H1 (cell line): ENCODE results near the gene SEC63. TPM values are rescaled to one million over a fixed set of nuclear protein-coding genes. Genes with fewer than 3 reads are reported as not detected.

Experiments used
- CTCF ChIA-PET: fragments of 300-600 bp; sonication (Branson Sonifier 250); formaldehyde crosslinking; loops from one replicate; lab custom pipeline; 2021; ENCODE audit not compliant: partially characterized antibody; lab: Charles Lee
- POLR2A ChIA-PET: fragments of 300-600 bp; sonication (Branson Sonifier 250); formaldehyde crosslinking; loops from one replicate; lab custom pipeline; 2021; ENCODE audit warnings: inconsistent platforms; ENCODE audit not compliant: partially characterized antibody; lab: Charles Lee
- DNase-seq, 2 experiments: peaks; one replicate each; pipeline versions ENCODE4 v3.0.0 to v3.0.0-alpha.2; 2010 to 2022; ENCODE audit warnings: low spot score in 2 of 2, low read depth in 1 of 2, mixed read lengths in 1 of 2
- FAIRE-seq: peaks from 2 replicates; lab custom pipeline; 2011; peaks lifted over from hg19 to GRCh38; lab: Jason Lieb, UNC
- H2AFZ ChIP-seq: 2 replicates; pipeline ENCODE4 v1.8.1; 2012; ENCODE audit warnings: low read length, inconsistent platforms
- H2AK5ac ChIP-seq: 2 replicates; pipeline ENCODE4 v1.6.1; 2013; ENCODE audit warnings: low read depth, low read length
- H2BK120ac ChIP-seq: replicated peaks from 2 replicates; pipeline ENCODE3; 2013; ENCODE audit warnings: low read depth, low read length, inconsistent platforms
- H2BK12ac ChIP-seq: 2 replicates; pipeline ENCODE4 v1.6.1; 2013; ENCODE audit warnings: low read depth, low read length
- H2BK15ac ChIP-seq: 2 replicates; pipeline ENCODE4 v1.6.1; 2013; ENCODE audit warnings: low read length
- H2BK20ac ChIP-seq: 2 replicates; pipeline ENCODE4 v1.6.1; 2013; ENCODE audit warnings: low read length
- H2BK5ac ChIP-seq: 2 replicates; pipeline ENCODE4 v1.6.1; 2013; ENCODE audit warnings: low read depth, low read length
- H3K14ac ChIP-seq: 2 replicates; pipeline ENCODE4 v1.6.1; 2013; ENCODE audit warnings: inconsistent platforms; ENCODE audit not compliant: insufficient read length
- H3K18ac ChIP-seq: 2 replicates; pipeline ENCODE4 v1.6.1; 2013; ENCODE audit warnings: low read length; ENCODE audit errors: extremely low read depth
- H3K23ac ChIP-seq: 2 replicates; pipeline ENCODE4 v1.6.1; 2013; ENCODE audit warnings: inconsistent platforms; ENCODE audit not compliant: insufficient read length
- H3K23me2 ChIP-seq: 2 replicates; pipeline ENCODE4 v1.6.1; 2013; ENCODE audit warnings: low read depth, low read length
- H3K27ac ChIP-seq: 2 replicates; pipeline ENCODE4 v1.6.1; 2011; ENCODE audit warnings: low read depth, low read length, inconsistent platforms
- H3K27me3 ChIP-seq, 4 experiments: replicated peaks in 1 of 4; 1 replicate in 1 of 4; 2 replicates in 3 of 4; pipeline versions ENCODE4 v1.6.1 to v1.8.1; 2011 to 2013; ENCODE audit warnings: low read length in 3 of 4, mild to moderate bottlenecking in 3 of 4, inconsistent platforms in 2 of 4, mixed read lengths in 2 of 4, moderate library complexity in 1 of 4; ENCODE audit not compliant: control insufficient read depth in 3 of 4, insufficient read depth in 3 of 4; ENCODE audit errors: extremely low read depth in 1 of 4
- H3K36me3 ChIP-seq, 4 experiments: 2 replicates each; pipeline versions ENCODE4 v1.6.1 to v1.8.1; 2011 to 2013; ENCODE audit warnings: mild to moderate bottlenecking in 4 of 4, low read length in 3 of 4, moderate library complexity in 2 of 4, control low read depth in 1 of 4, inconsistent platforms in 1 of 4; ENCODE audit not compliant: insufficient read depth in 4 of 4, control insufficient read depth in 2 of 4
- H3K4ac ChIP-seq: replicated peaks from 2 replicates; pipeline ENCODE3; 2013; ENCODE audit warnings: low read length, low read depth, mixed read lengths, inconsistent platforms; ENCODE audit not compliant: insufficient read length
- H3K4me1 ChIP-seq, 4 experiments: replicated peaks in 1 of 4; 1 replicate in 1 of 4; 2 replicates in 3 of 4; pipeline versions ENCODE4 v1.6.1 to v1.8.1; 2011 to 2013; ENCODE audit warnings: low read length in 3 of 4, inconsistent platforms in 2 of 4, mixed read lengths in 1 of 4; ENCODE audit not compliant: insufficient read depth in 4 of 4, control insufficient read depth in 3 of 4
- H3K4me2 ChIP-seq, 2 experiments: 2 replicates each; pipeline versions ENCODE4 v1.6.1 to v1.8.1; 2011 to 2013; ENCODE audit warnings: low read depth in 2 of 2, low read length in 2 of 2, control low read depth in 1 of 2, inconsistent platforms in 1 of 2, mild to moderate bottlenecking in 1 of 2; ENCODE audit not compliant: insufficient read depth in 1 of 2
- H3K4me3 ChIP-seq, 4 experiments: fragments of 200-600, 300-600 bp in 1 of 4; sonication (generic), shearing (Covaris generic), sonication (Bioruptor Twin) in 1 of 4; 2 replicates each; pipeline versions ENCODE4 v1.5.1 to v1.8.1; 2011 to 2016; ENCODE audit warnings: low read length in 4 of 4, low read depth in 3 of 4, control low read depth in 2 of 4, inconsistent platforms in 2 of 4, mild to moderate bottlenecking in 2 of 4, mixed read lengths in 1 of 4, moderate library complexity in 1 of 4; ENCODE audit not compliant: insufficient read depth in 2 of 4; ENCODE audit errors: extremely low read depth in 1 of 4
- H3K56ac ChIP-seq: replicated peaks from 2 replicates; pipeline ENCODE3; 2013; ENCODE audit warnings: low read depth, mild to moderate bottlenecking, mixed read lengths, low read length, inconsistent platforms; ENCODE audit not compliant: insufficient read length
- H3K79me1 ChIP-seq: 2 replicates; pipeline ENCODE4 v1.6.1; 2013; ENCODE audit warnings: low read depth, low read length, control low read depth
- H3K79me2 ChIP-seq, 2 experiments: 2 replicates each; pipeline versions ENCODE4 v1.6.1 to v1.8.1; 2012 to 2013; ENCODE audit warnings: low read length in 2 of 2, mild to moderate bottlenecking in 2 of 2, inconsistent platforms in 1 of 2; ENCODE audit not compliant: insufficient read depth in 2 of 2, control insufficient read depth in 1 of 2
- H3K9ac ChIP-seq, 4 experiments: replicated peaks in 1 of 4; 1 replicate in 1 of 4; 2 replicates in 3 of 4; pipeline versions ENCODE4 v1.6.1 to v1.8.1; 2011 to 2013; ENCODE audit warnings: low read depth in 3 of 4, low read length in 3 of 4, control low read depth in 2 of 4, mild to moderate bottlenecking in 2 of 4, moderate library complexity in 2 of 4, inconsistent platforms in 1 of 4; ENCODE audit errors: extremely low read depth in 1 of 4
- H3K9me3 ChIP-seq, 2 experiments: 2 replicates each; pipeline versions ENCODE4 v1.6.1 to v1.8.1; 2012 to 2013; ENCODE audit warnings: mild to moderate bottlenecking in 2 of 2, moderate library complexity in 2 of 2, control low read depth in 1 of 2, inconsistent platforms in 1 of 2, low read depth in 1 of 2, low read length in 1 of 2, mixed read lengths in 1 of 2; ENCODE audit not compliant: insufficient read depth in 2 of 2
- H4K20me1 ChIP-seq, 2 experiments: replicated peaks in 1 of 2; 2 replicates each; pipeline versions ENCODE3 to v1.8.1; 2011 to 2013; ENCODE audit warnings: inconsistent platforms in 2 of 2, low read length in 2 of 2, mild to moderate bottlenecking in 1 of 2; ENCODE audit not compliant: insufficient read depth in 2 of 2, control insufficient read depth in 1 of 2
- H4K5ac ChIP-seq: 2 replicates; pipeline ENCODE4 v1.6.1; 2013; ENCODE audit warnings: low read length, low read depth, mixed read lengths, inconsistent platforms; ENCODE audit not compliant: insufficient read length
- H4K8ac ChIP-seq: 2 replicates; pipeline ENCODE4 v1.8.0; 2013; ENCODE audit warnings: mild to moderate bottlenecking, moderate library complexity, low read length, inconsistent platforms; ENCODE audit not compliant: insufficient read depth; ENCODE audit errors: extremely low read depth
- H4K91ac ChIP-seq: replicated peaks from 2 replicates; pipeline ENCODE3; 2013; ENCODE audit warnings: low read length, mixed read lengths, inconsistent platforms; ENCODE audit not compliant: insufficient read length
- CTBP2 ChIP-seq: IDR thresholded peaks from 2 replicates; pipeline ENCODE4 v1.7.0; 2011; ENCODE audit warnings: borderline replicate concordance, mild to moderate bottlenecking, moderate library complexity, mixed read lengths, low read length; ENCODE audit not compliant: insufficient read depth, insufficient read length
- JUN ChIP-seq: IDR thresholded peaks from 2 replicates; pipeline ENCODE4 v1.6.1; 2011; ENCODE audit warnings: low read depth, mild to moderate bottlenecking, improper control_type of control experiment, low read length
- RNF2 ChIP-seq: fragments of 200-900, 300-1000 bp; sonication (generic); IDR thresholded peaks from 2 replicates; pipeline ENCODE4 v1.7.1; 2016; ENCODE audit warnings: borderline replicate concordance, low read depth, mild to moderate bottlenecking, antibody characterized with exemption, low read length; ENCODE audit not compliant: poor library complexity, severe bottlenecking; ENCODE audit errors: missing control alignments
- SIX5 ChIP-seq: IDR thresholded peaks from 2 replicates; pipeline ENCODE4 v1.6.1; 2011; ENCODE audit warnings: mild to moderate bottlenecking, low read depth, low read length
- SP1 ChIP-seq: IDR thresholded peaks from 2 replicates; pipeline ENCODE4 v1.6.1; 2011; ENCODE audit warnings: low read depth, low read length
- SP4 ChIP-seq: IDR thresholded peaks from 2 replicates; pipeline ENCODE4 v1.6.1; 2012; ENCODE audit warnings: low read length, inconsistent platforms
- WGBS, 2 experiments: shearing (Covaris generic) in 1 of 2; methylation state at CpG; one replicate each; pipeline versions ENCODE4 v1.1.6 to v1.1.7; 2013 to 2015; ENCODE audit warnings: low lambda C conversion rate in 2 of 2, mixed read lengths in 2 of 2, inconsistent platforms in 1 of 2, low coverage in 1 of 2, missing lambda C conversion rate in 1 of 2; ENCODE audit not compliant: insufficient replicate concordance in 2 of 2, insufficient coverage in 1 of 2, insufficient read length in 1 of 2; ENCODE audit errors: extremely low coverage in 1 of 2, missing lambda C conversion rate in 1 of 2; 5-methylcytosine and 5-hydroxymethylcytosine counted together
- polyA plus RNA-seq, 7 experiments: library from polyadenylated mRNA; depleted of rRNA in 3 of 7; stranded (reverse) in 5 of 7; unstranded in 2 of 7; fragments of >200 nt in 5 of 7; fragments of 200-250 nt in 2 of 7; gene quantifications; 1 replicate in 5 of 7; 2 replicates in 1 of 7; 4 replicates in 1 of 7; pipeline versions ENCODE4 v1.2.1 to v1.2.3, GENCODE V29; 2011 to 2013; ENCODE audit warnings: missing spikeins in 2 of 7, mixed read lengths in 2 of 7
- total RNA-seq: library from RNA; stranded (reverse); fragmentation: NEBNext Ultra II Directional; extraction: Animal tissue kit (Norgen Biotek cat#: 25700); gene quantifications from 2 replicates; pipeline ENCODE4 v1.2.1, GENCODE V29; 2021

SEC63 gene
- total and polyA plus RNA-seq, 2 of the 8 experiments (the other 6 are each of a cell fraction or from before 2014, with no cell fraction given) = 17.3 to 121 TPM

DNA sequence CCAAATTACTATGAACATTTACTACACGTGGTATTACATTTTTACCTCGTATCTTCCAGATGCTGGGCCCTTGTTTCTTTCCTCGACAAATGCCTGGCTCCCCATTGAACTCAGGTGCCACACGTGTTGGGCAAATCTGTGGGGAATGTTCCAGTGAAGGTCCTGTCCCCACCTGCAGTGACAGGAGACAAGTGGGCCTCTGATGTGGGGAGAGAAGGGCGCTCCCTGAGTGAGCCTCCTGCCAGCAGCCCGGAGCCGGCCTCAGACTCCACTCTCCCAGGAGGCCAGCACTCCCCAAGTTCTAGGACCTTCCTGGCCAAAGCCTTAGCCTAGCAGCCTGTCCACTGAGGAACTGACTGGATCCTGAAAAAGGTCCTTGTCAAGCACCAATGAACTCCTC, 112.2 kb downstream of the SEC63 start:
- no peaks in the 10 kb centered on the region for H3K9me3 ChIP-seq
- no peak overlapping the region for H3K18ac ChIP-seq
- peaks cover 0 to 5% (median 0%) of the 10 kb centered on the region in 4 experiments; a peak in 2 of 7 replicates for H3K4me1 ChIP-seq
- no peaks in the 10 kb centered on the region for H3K79me2 ChIP-seq
- H3K4me2 ChIP-seq = no peak overlapping the region
- H3K4ac ChIP-seq = no peak overlapping the region
- no peak overlapping the region for H2AFZ ChIP-seq
- no peak overlapping the region for H2BK20ac ChIP-seq
- POLR2A ChIA-PET = no interaction called here
- no peak overlapping the region for H4K91ac ChIP-seq
- no peak overlapping the region for H3K4me3 ChIP-seq
- no peaks in the 10 kb centered on the region for H3K36me3 ChIP-seq
- CTCF ChIA-PET = interaction anchor here (0.7 kb wide), 1 partner anchor 29 kb away, joined by 3 read pairs; no protein-coding TSS in a partner anchor
- H3K56ac ChIP-seq = no peak overlapping the region
- no peak overlapping the region for H3K9ac ChIP-seq
- no peak overlapping the region for H2BK12ac ChIP-seq
- peaks cover 0 to 7% (median 4%) of the 10 kb centered on the region in 4 experiments; a peak in 5 of 7 replicates for H3K27me3 ChIP-seq
- H3K23ac ChIP-seq = no peak overlapping the region
- 94% methylated on average over 7 of the region's 7 CpGs; no CpG with 5 or more reads in 1 of the 2 experiments for WGBS, 2 experiments
- H3K14ac ChIP-seq = no peak overlapping the region
- H4K8ac ChIP-seq = no peak overlapping the region
- H3K23me2 ChIP-seq = peaks cover 4% of the 10 kb centered on the region; the same call in 1 of the 2 replicates
- no peak overlapping the region for H2BK15ac ChIP-seq
- H3K27ac ChIP-seq = no peak overlapping the region
- no peaks in the 10 kb centered on the region for H3K79me1 ChIP-seq
- DNase-seq (peak in 1 of 2 experiments; percentile 29), FAIRE-seq (no peak)
- no peak for TF ChIP-seq CTBP2
- no peak for TF ChIP-seq SP4
- TF ChIP-seq SIX5 = no peak
- no peak for TF ChIP-seq RNF2
- no peak for TF ChIP-seq SP1
- TF ChIP-seq JUN = no peak
- H4K5ac ChIP-seq = no peak overlapping the region
- H2BK5ac ChIP-seq = no peak overlapping the region
- no peak overlapping the region for H2AK5ac ChIP-seq
- H2BK120ac ChIP-seq = no peak overlapping the region
- no peaks in the 10 kb centered on the region for H4K20me1 ChIP-seq
